Natural killer cell treated with Interleukin-12 subunit alpha and Interleukin-12 subunit beta and Interleukin-15 and Interleukin-18, amount 100 ng/mL, for 72 hours (primary cell): Measurements from ENCODE around the gene PGBD4. TPM values are rescaled to one million over a fixed set of nuclear protein-coding genes. Genes with fewer than 3 reads are reported as not detected.

Source experiments
- ATAC-seq, 2 donors: fragments of 150-1000 bp; cut with Tn5 transposase in 1 of 2; sonication (Bioruptor Pico), chemical (Tn5 transposase) in 1 of 2; 2 replicates each; pipeline ENCODE4 v1.10.0; 2021
- DNase-seq: peaks from one replicate; pipeline ENCODE4 v3.0.0; 2022; ENCODE audit warnings: low spot score
- H3K27ac Mint-ChIP-seq, 2 donors: 1 replicate in 1 of 2; 2 replicates in 1 of 2; pipeline ENCODE4 v1.8.0; 2022; ENCODE audit warnings: mixed read lengths in 2 of 2, mild to moderate bottlenecking in 1 of 2, moderate library complexity in 1 of 2
- H3K27me3 Mint-ChIP-seq, 2 donors: 1 replicate in 1 of 2; 2 replicates in 1 of 2; pipeline ENCODE4 v1.8.0; 2022; ENCODE audit warnings: mixed read lengths in 2 of 2
- H3K36me3 Mint-ChIP-seq: one replicate; pipeline ENCODE4 v1.8.0; 2022; ENCODE audit warnings: mixed read lengths
- H3K4me1 Mint-ChIP-seq, 2 donors: 1 replicate in 1 of 2; 2 replicates in 1 of 2; pipeline ENCODE4 v1.8.0; 2022; ENCODE audit warnings: low read depth in 2 of 2, mixed read lengths in 2 of 2, mild to moderate bottlenecking in 1 of 2
- H3K4me3 Mint-ChIP-seq: one replicate; pipeline ENCODE4 v1.8.0; 2022; ENCODE audit warnings: mixed read lengths
- H3K9me3 Mint-ChIP-seq: 2 replicates; pipeline ENCODE4 v1.8.0; 2022; ENCODE audit warnings: mixed read lengths
- total RNA-seq, 2 donors: library from RNA; stranded (reverse); gene quantifications; one replicate each; pipeline ENCODE4 v1.2.3, GENCODE V29; 2022

Gene PGBD4
- 1 to 10 TPM; 3.4 to 4.4 TPM for total RNA-seq

- DNase-seq (peak; percentile 99), ATAC-seq (peak; percentile 100)
- peaks cover 2% of the 10 kb centered on the region for H3K9me3 Mint-ChIP-seq
- peak within 1 kb of the TSS; percentile 99 for H3K27ac Mint-ChIP-seq
- peaks cover 7% of the 10 kb centered on the region for H3K36me3 Mint-ChIP-seq
- H3K27me3 Mint-ChIP-seq, result no peaks in the 10 kb centered on the region
- peaks cover 23 to 35% of the 10 kb centered on the region in 2 donors for H3K4me1 Mint-ChIP-seq
- peak within 1 kb of the TSS; percentile 100 for H3K4me3 Mint-ChIP-seq
These were observed at the start of gene PGBD4, which contains the start of gene EMC7 for GRCh38 chr15:34101366-34102174. Gene PGBD4, plus strand, starts transcription at chr15:34102083. Its CDS starts 449 bp downstream, at chr15:34102532. Gene EMC7, minus strand, starts transcription at chr15:34101862. Its CDS starts 23 bp downstream, at chr15:34101839.

- peaks cover 14% of the 10 kb centered on the region for H3K9me3 Mint-ChIP-seq
- ATAC-seq (no peak), DNase-seq (no peak)
- H3K36me3 Mint-ChIP-seq, result peaks cover 29% of the 10 kb centered on the region
- peaks cover 8 to 10% of the 10 kb centered on the region in 2 donors for H3K27me3 Mint-ChIP-seq
- H3K4me1 Mint-ChIP-seq, result no peaks in the 10 kb centered on the region
- H3K27ac Mint-ChIP-seq, result no peak overlapping the region
- no peak overlapping the region for H3K4me3 Mint-ChIP-seq
These were observed 47.7 kb upstream of the PGBD4 start for GRCh38 chr15:34054081-34054707.

GRCh38 chr15:34055868-34056595 lies 45.9 kb upstream of the PGBD4 start:
- Mint-ChIP-seq H3K4me3 (no peak overlapping the region), H3K4me1 (no peaks in the 10 kb centered on the region), H3K9me3 (peaks cover 6% of the 10 kb centered on the region), H3K36me3 (peaks cover 15% of the 10 kb centered on the region), H3K27me3 (peaks cover 3 to 6% of the 10 kb centered on the region in 2 donors), H3K27ac (no peak overlapping the region)
- ATAC-seq (no peak), DNase-seq (no peak)

GRCh38 chr15:34056911-34057310 lies 45.0 kb upstream of the PGBD4 start:
- H3K4me1 Mint-ChIP-seq, result peaks cover 2 to 3% of the 10 kb centered on the region in 2 donors
- H3K27me3 Mint-ChIP-seq, result no peaks in the 10 kb centered on the region
- peaks cover 6% of the 10 kb centered on the region for H3K36me3 Mint-ChIP-seq
- no peak for DNase-seq
- ATAC-seq, result no peak
- no peak overlapping the region for H3K4me3 Mint-ChIP-seq
- H3K9me3 Mint-ChIP-seq, result no peaks in the 10 kb centered on the region
- no peak overlapping the region for H3K27ac Mint-ChIP-seq

- H3K4me1 Mint-ChIP-seq, result peaks cover 4 to 6% of the 10 kb centered on the region in 2 donors
- ATAC-seq, result no peak
- H3K9me3 Mint-ChIP-seq, result no peaks in the 10 kb centered on the region
- H3K36me3 Mint-ChIP-seq, result no peaks in the 10 kb centered on the region
- H3K27ac Mint-ChIP-seq, result no peak overlapping the region
- no peaks in the 10 kb centered on the region for H3K27me3 Mint-ChIP-seq
- no peak overlapping the region for H3K4me3 Mint-ChIP-seq
- no peak for DNase-seq
These were observed 42.4 kb upstream of the PGBD4 start for GRCh38 chr15:34059476-34059875.

- DNase-seq (no peak), ATAC-seq (no peak)
- H3K27me3 Mint-ChIP-seq, result no peaks in the 10 kb centered on the region
- no peak overlapping the region for H3K4me3 Mint-ChIP-seq
- H3K36me3 Mint-ChIP-seq, result no peaks in the 10 kb centered on the region
- no peaks in the 10 kb centered on the region for H3K9me3 Mint-ChIP-seq
- no peak overlapping the region for H3K27ac Mint-ChIP-seq
- peaks cover 4 to 6% of the 10 kb centered on the region in 2 donors for H3K4me1 Mint-ChIP-seq
These were observed 41.9 kb upstream of the PGBD4 start for GRCh38 chr15:34059946-34060345.

GRCh38 chr15:34064438-34064837 lies 37.4 kb upstream of the PGBD4 start:
- Mint-ChIP-seq H3K4me3 (no peak overlapping the region), H3K27ac (no peak overlapping the region), H3K9me3 (no peaks in the 10 kb centered on the region), H3K27me3 (no peaks in the 10 kb centered on the region), H3K4me1 (peaks cover 4 to 6% of the 10 kb centered on the region in 2 donors), H3K36me3 (no peaks in the 10 kb centered on the region)
- ATAC-seq (no peak), DNase-seq (no peak)

GRCh38 chr15:34065261-34065660 lies 36.6 kb upstream of the PGBD4 start:
- H3K36me3 Mint-ChIP-seq, result no peaks in the 10 kb centered on the region
- H3K27ac Mint-ChIP-seq, result no peak overlapping the region
- no peaks in the 10 kb centered on the region for H3K9me3 Mint-ChIP-seq
- no peak for DNase-seq
- peaks cover 4 to 6% of the 10 kb centered on the region in 2 donors for H3K4me1 Mint-ChIP-seq
- no peak overlapping the region for H3K4me3 Mint-ChIP-seq
- no peaks in the 10 kb centered on the region for H3K27me3 Mint-ChIP-seq
- ATAC-seq, result no peak

GRCh38 chr15:34065941-34066340 lies 35.9 kb upstream of the PGBD4 start:
- ATAC-seq (no peak), DNase-seq (no peak)
- no peaks in the 10 kb centered on the region for H3K9me3 Mint-ChIP-seq
- no peak overlapping the region for H3K4me3 Mint-ChIP-seq
- no peaks in the 10 kb centered on the region for H3K27me3 Mint-ChIP-seq
- H3K27ac Mint-ChIP-seq, result no peak overlapping the region
- H3K36me3 Mint-ChIP-seq, result no peaks in the 10 kb centered on the region
- H3K4me1 Mint-ChIP-seq, result peaks cover 4 to 6% of the 10 kb centered on the region in 2 donors

- no peaks in the 10 kb centered on the region for H3K9me3 Mint-ChIP-seq
- no peaks in the 10 kb centered on the region for H3K36me3 Mint-ChIP-seq
- H3K4me3 Mint-ChIP-seq, result no peak overlapping the region
- no peak for DNase-seq
- no peaks in the 10 kb centered on the region for H3K27me3 Mint-ChIP-seq
- H3K27ac Mint-ChIP-seq, result no peak overlapping the region
- H3K4me1 Mint-ChIP-seq, result no peaks in the 10 kb centered on the region
- ATAC-seq, result no peak
These were observed 31.9 kb upstream of the PGBD4 start for GRCh38 chr15:34070003-34070402.

- H3K36me3 Mint-ChIP-seq, result no peaks in the 10 kb centered on the region
- H3K9me3 Mint-ChIP-seq, result no peaks in the 10 kb centered on the region
- no peaks in the 10 kb centered on the region for H3K4me1 Mint-ChIP-seq
- no peak overlapping the region for H3K27ac Mint-ChIP-seq
- H3K4me3 Mint-ChIP-seq, result no peak overlapping the region
- no peaks in the 10 kb centered on the region for H3K27me3 Mint-ChIP-seq
- DNase-seq, result no peak
- no peak for ATAC-seq
These were observed 25.1 kb upstream of the PGBD4 start for GRCh38 chr15:34076785-34077184.

- Mint-ChIP-seq H3K27ac (no peak overlapping the region), H3K9me3 (no peaks in the 10 kb centered on the region), H3K27me3 (no peaks in the 10 kb centered on the region), H3K4me1 (no peaks in the 10 kb centered on the region), H3K36me3 (no peaks in the 10 kb centered on the region), H3K4me3 (no peak overlapping the region)
- ATAC-seq (no peak), DNase-seq (no peak)
These were observed 23.0 kb upstream of the PGBD4 start for GRCh38 chr15:34078900-34079299.

- H3K36me3 Mint-ChIP-seq, result peaks cover 4% of the 10 kb centered on the region
- H3K27ac Mint-ChIP-seq, result no peak overlapping the region
- H3K9me3 Mint-ChIP-seq, result no peaks in the 10 kb centered on the region
- no peak overlapping the region for H3K4me3 Mint-ChIP-seq
- H3K4me1 Mint-ChIP-seq, result no peaks in the 10 kb centered on the region
- DNase-seq, result no peak
- no peak for ATAC-seq
- no peaks in the 10 kb centered on the region for H3K27me3 Mint-ChIP-seq
These were observed 22.0 kb upstream of the PGBD4 start for GRCh38 chr15:34079904-34080303.

GRCh38 chr15:34084086-34084485 lies 17.8 kb upstream of the PGBD4 start:
- H3K9me3 Mint-ChIP-seq, result no peaks in the 10 kb centered on the region
- H3K4me3 Mint-ChIP-seq, result no peak overlapping the region
- no peaks in the 10 kb centered on the region for H3K4me1 Mint-ChIP-seq
- H3K36me3 Mint-ChIP-seq, result peaks cover 4% of the 10 kb centered on the region
- no peaks in the 10 kb centered on the region for H3K27me3 Mint-ChIP-seq
- ATAC-seq (no peak), DNase-seq (no peak)
- no peak overlapping the region for H3K27ac Mint-ChIP-seq
